HepG2 (cell line): ENCODE data around the gene MAPK7. TPM values are rescaled to one million over a fixed set of nuclear protein-coding genes. Genes with fewer than 3 reads are reported as not detected.

Experiments used
- ATAC-seq: fragments of 200-7000 bp; cut with Tn5 transposase; 3 replicates; pipeline ENCODE4 v1.9.1; 2020; ENCODE audit warnings: mild to moderate bottlenecking, moderate library complexity
- BruUV-seq: library from RNA; stranded (reverse); fragments of 400-500 nt; replicated peaks from 2 replicates; lab custom pipeline; 2021; lab: Mats Ljungman, UMichigan
- CTCF ChIA-PET: fragments of 300-600 bp; formaldehyde crosslinking; extraction: SDS; loops from one replicate; lab custom pipeline; 2021; ENCODE audit warnings: low total read pairs, inconsistent platforms, low intra/inter-chr PET ratio; lab: Yijun Ruan, JAX
- POLR2A ChIA-PET: fragments of 350-600 bp; sonication (Branson Sonifier 250); formaldehyde crosslinking; loops from one replicate; lab custom pipeline; 2020; ENCODE audit warnings: antibody characterized with exemption, inconsistent platforms; lab: Yijun Ruan, JAX
- DNase-seq: peaks from one replicate; pipeline ENCODE4 v3.0.0-alpha.2; 2015; ENCODE audit warnings: low spot score
- FAIRE-seq: peaks from 3 replicates; lab custom pipeline; 2011; peaks lifted over from hg19 to GRCh38; lab: Jason Lieb, UNC
- H2AFZ ChIP-seq: one replicate; pipeline ENCODE4 v1.6.1; 2011; ENCODE audit warnings: low read length, inconsistent platforms
- H3K27ac ChIP-seq: fragments of 300-600 bp; 3 replicates; pipeline ENCODE4 v1.8.0; 2011; ENCODE audit warnings: mixed run types, mild to moderate bottlenecking, mixed read lengths, low read length, inconsistent platforms; ENCODE audit not compliant: insufficient read depth; ENCODE audit errors: extremely low read length
- H3K27me3 ChIP-seq, 2 experiments: fragments of 200-600 bp in 1 of 2; 2 replicates in 1 of 2; 3 replicates in 1 of 2; pipeline versions ENCODE4 v1.6.0 to v1.8.0; 2011; ENCODE audit warnings: low read length in 2 of 2, mild to moderate bottlenecking in 2 of 2, moderate library complexity in 2 of 2, inconsistent platforms in 1 of 2; ENCODE audit not compliant: insufficient read depth in 2 of 2, control insufficient read depth in 1 of 2
- H3K36me3 ChIP-seq, 2 experiments: fragments of 200-600 bp in 1 of 2; replicated peaks in 1 of 2; 2 replicates in 1 of 2; 3 replicates in 1 of 2; pipeline versions ENCODE4 v1.5.1 to v1.8.0; 2011; ENCODE audit warnings: low read length in 2 of 2, inconsistent platforms in 1 of 2; ENCODE audit not compliant: insufficient read depth in 2 of 2, control insufficient read depth in 1 of 2
- H3K4me1 ChIP-seq: 2 replicates; pipeline ENCODE4 v1.5.1; 2012; ENCODE audit warnings: low read length, inconsistent platforms; ENCODE audit not compliant: insufficient read depth
- H3K4me2 ChIP-seq: 2 replicates; pipeline ENCODE4 v1.6.0; 2011; ENCODE audit warnings: low read depth, low read length, inconsistent platforms
- H3K4me3 ChIP-seq, 3 experiments: fragments of 200-600 bp in 1 of 3; sonication (generic), shearing (Covaris generic) in 1 of 3; replicated peaks in 1 of 3; 2 replicates each; pipeline ENCODE4 v1.5.1; 2011 to 2016; ENCODE audit warnings: low read length in 3 of 3, inconsistent platforms in 2 of 3, low read depth in 2 of 3, mild to moderate bottlenecking in 2 of 3, control low read depth in 1 of 3, mixed read lengths in 1 of 3; ENCODE audit not compliant: insufficient read depth in 1 of 3
- H3K79me2 ChIP-seq: one replicate; pipeline ENCODE4 v1.6.1; 2011; ENCODE audit warnings: low read length, inconsistent platforms; ENCODE audit not compliant: insufficient read depth
- H3K9ac ChIP-seq: 2 replicates; pipeline ENCODE4 v1.6.0; 2011; ENCODE audit warnings: mild to moderate bottlenecking, low read depth, low read length, inconsistent platforms; ENCODE audit not compliant: insufficient read depth
- H3K9me3 ChIP-seq: 2 replicates; pipeline ENCODE4 v1.5.1; 2012; ENCODE audit warnings: mild to moderate bottlenecking, low read length
- H4K20me1 ChIP-seq: 2 replicates; pipeline ENCODE4 v1.6.0; 2011; ENCODE audit warnings: inconsistent platforms, mild to moderate bottlenecking, low read length, moderate library complexity; ENCODE audit not compliant: insufficient read depth
- AKAP8 ChIP-seq: sonication (generic); formaldehyde crosslinking; IDR thresholded peaks from 2 replicates; pipeline ENCODE4 v1.5.1; 2020; ENCODE audit warnings: mild to moderate bottlenecking, missing genetic modification reagents
- CEBPG ChIP-seq: IDR thresholded peaks from 2 replicates; pipeline ENCODE4 v1.6.1; 2016
- CREM ChIP-seq, 2 experiments: sonication (generic) in 1 of 2; formaldehyde crosslinking in 1 of 2; IDR thresholded peaks; 2 replicates each; pipeline versions ENCODE4 v1.4.0 to v1.6.1; 2016 to 2020; ENCODE audit warnings: antibody characterized with exemption in 1 of 2, mild to moderate bottlenecking in 1 of 2, missing genetic modification reagents in 1 of 2
- NR3C1 ChIP-seq: sonication (generic); formaldehyde crosslinking; IDR thresholded peaks from 2 replicates; pipeline ENCODE4 v1.4.0; 2020; ENCODE audit warnings: missing genetic modification reagents
- PHB2 ChIP-seq: fragments of 450-650 bp; IDR thresholded peaks from 2 replicates; pipeline ENCODE4 v1.6.1; 2018; ENCODE audit not compliant: partially characterized antibody
- REXO4 ChIP-seq: sonication (generic); formaldehyde crosslinking; IDR thresholded peaks from 2 replicates; pipeline ENCODE4 v1.8.0; 2022; ENCODE audit warnings: missing genetic modification reagents, mild to moderate bottlenecking, borderline replicate concordance
- RORA ChIP-seq: sonication (generic); formaldehyde crosslinking; IDR thresholded peaks from 2 replicates; pipeline ENCODE4 v1.5.0; 2020; ENCODE audit warnings: mild to moderate bottlenecking, missing genetic modification reagents, moderate library complexity
- SMAD3 ChIP-seq: sonication (generic); formaldehyde crosslinking; IDR thresholded peaks from 2 replicates; pipeline ENCODE4 v1.4.0; 2020; ENCODE audit warnings: missing genetic modification reagents
- TAF15 ChIP-seq: fragments of 200-400 bp; formaldehyde crosslinking; IDR thresholded peaks from one replicate; pipeline ENCODE4 v1.6.1; 2018; ENCODE audit warnings: mild to moderate bottlenecking, low read depth, low read length; ENCODE audit not compliant: poor library complexity, severe bottlenecking
- TBL1XR1 ChIP-seq: fragments of 150-350 bp; IDR thresholded peaks from 2 replicates; pipeline ENCODE4 v1.6.1; 2014; ENCODE audit warnings: borderline replicate concordance, low read length; ENCODE audit not compliant: partially characterized antibody
- TP53 ChIP-seq: sonication (generic); formaldehyde crosslinking; conservative IDR thresholded peaks from 2 replicates; pipeline ENCODE4 v1.4.0; 2020; ENCODE audit warnings: missing genetic modification reagents
- ZNF136 ChIP-seq: sonication (generic); formaldehyde crosslinking; IDR thresholded peaks from 2 replicates; pipeline ENCODE4 v1.8.1; 2022; ENCODE audit warnings: low read depth, mild to moderate bottlenecking, moderate library complexity, missing genetic modification reagents
- ZNF256 ChIP-seq: sonication (generic); formaldehyde crosslinking; conservative IDR thresholded peaks from 2 replicates; pipeline ENCODE4 v1.4.0; 2020; ENCODE audit warnings: missing genetic modification reagents
- ZNF431 ChIP-seq: sonication (generic); formaldehyde crosslinking; IDR thresholded peaks from 2 replicates; pipeline ENCODE4 v1.9.0; 2022; ENCODE audit warnings: missing genetic modification reagents, low read depth, mild to moderate bottlenecking, borderline replicate concordance
- WGBS: methylation state at CpG from one replicate; pipeline ENCODE4 v1.1.6; 2017; ENCODE audit warnings: low lambda C conversion rate; 5-methylcytosine and 5-hydroxymethylcytosine counted together
- in situ Hi-C: cut with HindIII; loops from 2 replicates; pipeline ENCODE4 v1.10.0; 2017; ENCODE audit warnings: low pct_unique_long_range_greater_than_20kb; ENCODE audit not compliant: extremely low pct_ligation_motif_present
- intact Hi-C: fragments of 100-400 bp; cut with micrococcal nuclease; formaldehyde crosslinking; loops from one replicate; pipeline ENCODE4 v1.10.0; 2022; ENCODE audit not compliant: unreplicated experiment
- polyA plus RNA-seq, 8 experiments: library from polyadenylated mRNA; depleted of rRNA in 3 of 8; stranded (reverse) in 7 of 8; unstranded in 1 of 8; fragments of >200 nt; fragmentation: Illumina TruSeq in 4 of 8; extraction: Trizol in 4 of 8; gene quantifications; 2 replicates each; pipeline versions ENCODE4 v1.2.1 to v1.2.3, GENCODE V29; 2011 to 2016; ENCODE audit warnings: low read depth in 4 of 8, missing spikeins in 1 of 8, mixed read lengths in 1 of 8; ENCODE audit not compliant: insufficient read depth in 1 of 8
- total RNA-seq, 5 experiments: library from RNA; depleted of rRNA; stranded (reverse); fragments of >200 nt; fragmentation: Illumina TruSeq; extraction: Trizol; gene quantifications; 2 replicates each; pipeline ENCODE4 v1.2.3, GENCODE V29; 2016; ENCODE audit warnings: low read depth in 1 of 5
- TF ChIP-seq, protein P1 (sequence below): sonication (generic); formaldehyde crosslinking; IDR thresholded peaks from 2 replicates; pipeline ENCODE4 v1.4.0; 2020; ENCODE audit warnings: missing genetic modification reagents, borderline replicate concordance
- TF ChIP-seq, protein P2 (sequence below): sonication (generic); formaldehyde crosslinking; IDR thresholded peaks from 2 replicates; pipeline ENCODE4 v1.5.0; 2020; ENCODE audit warnings: missing genetic modification reagents
- TF ChIP-seq, protein P3 (sequence below): sonication (generic); formaldehyde crosslinking; IDR thresholded peaks from 2 replicates; pipeline ENCODE4 v1.5.0; 2020; ENCODE audit warnings: missing genetic modification reagents, mild to moderate bottlenecking, borderline replicate concordance

The MAPK7 gene
- total and polyA plus RNA-seq, 2 of the 13 experiments (the other 11 are each of a cell fraction or from before 2014, with no cell fraction given), result 2.9 to 5.9 TPM

DNA sequence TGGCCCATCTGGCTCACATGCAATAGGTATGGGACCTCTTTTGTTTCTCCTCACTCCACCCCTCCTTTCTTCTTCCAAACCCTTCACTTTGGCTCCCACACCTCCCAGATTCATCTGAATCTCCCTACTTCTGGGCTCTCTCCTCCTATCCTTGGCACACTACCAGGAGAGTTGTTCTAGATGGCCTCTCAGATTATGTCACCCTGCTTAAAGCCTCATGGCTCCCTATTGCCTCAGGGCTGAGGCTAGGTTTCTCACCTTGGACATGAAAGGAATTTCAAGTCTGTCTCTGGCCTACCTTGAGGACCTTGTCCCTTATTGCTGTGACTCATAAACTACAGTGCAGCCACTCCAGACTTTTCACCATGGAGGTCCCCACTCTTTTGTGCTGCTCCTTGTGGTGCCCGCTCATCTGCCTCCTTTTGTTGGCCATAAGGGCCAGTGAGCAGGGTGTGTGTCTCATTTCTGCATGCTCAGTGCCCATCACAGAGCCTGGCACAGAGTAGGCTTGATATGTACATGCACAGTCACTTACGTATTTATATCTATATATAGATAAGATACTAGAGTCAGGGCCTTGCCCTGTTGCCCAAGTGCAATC is 9.7 kb downstream of the MAPK7 start:
- Histone ChIP-seq H3K4me1 (peaks cover 29% of the 10 kb centered on the region), H3K4me2 (peak overlapping the region; percentile 24; the same call in 1 of the 2 replicates), H2AFZ (no peak overlapping the region), H3K79me2 (no peaks in the 10 kb centered on the region), H3K36me3 (peaks cover 4 to 14% of the 10 kb centered on the region in 2 experiments; a peak in 3 of 5 replicates), H4K20me1 (no peaks in the 10 kb centered on the region), H3K9ac (no peak overlapping the region), H3K27ac (no peak overlapping the region), H3K27me3 (peaks cover 0 to 20% of the 10 kb centered on the region in 2 experiments; a peak in 2 of 5 replicates), H3K9me3 (no peaks in the 10 kb centered on the region), H3K4me3 (no peak overlapping the region; a peak in 1 of 6 replicates)
- BruUV-seq, result no TSS peak
- DNase-seq, result no peak
- in situ Hi-C loops, result no loop called here
- no peak for ATAC-seq
- 71% methylated on average over 2 of the region's 2 CpGs for WGBS
- intact Hi-C loops, result no loop called here
- CTCF ChIA-PET, result no interaction called here
- POLR2A ChIA-PET, result interaction anchor here (1.4 to 3.9 kb wide), 2 partner anchors 10 to 23 kb away, joined by 3 to 33 read pairs; partner anchors contain the start of gene MAPK7
- FAIRE-seq, result no peak
- TF ChIP-seq ZNF431 (no peak), TP53 (CRISPR knock-in tag) (no peak), SMAD3 (CRISPR knock-in tag) (no peak), CEBPG (no peak), AKAP8 (CRISPR knock-in tag) (no peak), ZNF136 (CRISPR knock-in tag) (no peak), ZNF256 (CRISPR knock-in tag) (no peak), NR3C1 (no peak), TBL1XR1 (no peak), PHB2 (no peak), RORA (CRISPR knock-in tag) (no peak), TAF15 (no peak), REXO4 (no peak), CREM (IDR thresholded peaks at IDR 0.05) (no peak), CREM (CRISPR knock-in tag; IDR thresholded peaks at IDR 0.05) (no peak)
- TF ChIP-seq, protein P1, sequence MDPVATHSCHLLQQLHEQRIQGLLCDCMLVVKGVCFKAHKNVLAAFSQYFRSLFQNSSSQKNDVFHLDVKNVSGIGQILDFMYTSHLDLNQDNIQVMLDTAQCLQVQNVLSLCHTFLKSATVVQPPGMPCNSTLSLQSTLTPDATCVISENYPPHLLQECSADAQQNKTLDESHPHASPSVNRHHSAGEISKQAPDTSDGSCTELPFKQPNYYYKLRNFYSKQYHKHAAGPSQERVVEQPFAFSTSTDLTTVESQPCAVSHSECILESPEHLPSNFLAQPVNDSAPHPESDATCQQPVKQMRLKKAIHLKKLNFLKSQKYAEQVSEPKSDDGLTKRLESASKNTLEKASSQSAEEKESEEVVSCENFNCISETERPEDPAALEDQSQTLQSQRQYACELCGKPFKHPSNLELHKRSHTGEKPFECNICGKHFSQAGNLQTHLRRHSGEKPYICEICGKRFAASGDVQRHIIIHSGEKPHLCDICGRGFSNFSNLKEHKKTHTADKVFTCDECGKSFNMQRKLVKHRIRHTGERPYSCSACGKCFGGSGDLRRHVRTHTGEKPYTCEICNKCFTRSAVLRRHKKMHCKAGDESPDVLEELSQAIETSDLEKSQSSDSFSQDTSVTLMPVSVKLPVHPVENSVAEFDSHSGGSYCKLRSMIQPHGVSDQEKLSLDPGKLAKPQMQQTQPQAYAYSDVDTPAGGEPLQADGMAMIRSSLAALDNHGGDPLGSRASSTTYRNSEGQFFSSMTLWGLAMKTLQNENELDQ (CRISPR knock-in tag), result no peak
- TF ChIP-seq, protein P2, sequence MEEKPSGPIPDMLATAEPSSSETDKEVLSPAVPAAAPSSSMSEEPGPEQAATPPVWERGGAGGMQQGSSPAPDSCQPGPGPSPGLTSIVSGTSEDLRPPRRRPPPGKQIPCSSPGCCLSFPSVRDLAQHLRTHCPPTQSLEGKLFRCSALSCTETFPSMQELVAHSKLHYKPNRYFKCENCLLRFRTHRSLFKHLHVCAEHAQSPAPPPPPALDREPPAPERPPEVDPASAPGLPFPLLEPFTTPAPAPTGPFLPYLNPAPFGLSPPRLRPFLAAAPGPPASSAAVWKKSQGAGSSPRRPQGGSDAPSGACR (CRISPR knock-in tag), result no peak
- TF ChIP-seq, protein P3, sequence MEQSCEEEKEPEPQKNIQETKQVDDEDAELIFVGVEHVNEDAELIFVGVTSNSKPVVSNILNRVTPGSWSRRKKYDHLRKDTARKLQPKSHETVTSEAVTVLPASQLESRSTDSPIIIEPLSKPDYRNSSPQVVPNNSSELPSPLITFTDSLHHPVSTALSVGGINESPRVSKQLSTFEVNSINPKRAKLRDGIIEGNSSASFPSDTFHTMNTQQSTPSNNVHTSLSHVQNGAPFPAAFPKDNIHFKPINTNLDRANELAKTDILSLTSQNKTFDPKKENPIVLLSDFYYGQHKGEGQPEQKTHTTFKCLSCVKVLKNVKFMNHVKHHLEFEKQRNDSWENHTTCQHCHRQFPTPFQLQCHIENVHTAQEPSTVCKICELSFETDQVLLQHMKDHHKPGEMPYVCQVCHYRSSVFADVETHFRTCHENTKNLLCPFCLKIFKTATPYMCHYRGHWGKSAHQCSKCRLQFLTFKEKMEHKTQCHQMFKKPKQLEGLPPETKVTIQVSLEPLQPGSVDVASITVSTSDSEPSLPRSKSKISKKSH (CRISPR knock-in tag), result no peak
